GM21515 (cell line): Measurements from ENCODE around the gene TP53I11.

ENCODE experiments used
- ATAC-seq: cut with Tn5 transposase; IDR thresholded peaks from one replicate; pipeline ENCODE4 v1.9.1; 2021; ENCODE audit not compliant: unreplicated experiment

TP53I11 gene

DNA sequence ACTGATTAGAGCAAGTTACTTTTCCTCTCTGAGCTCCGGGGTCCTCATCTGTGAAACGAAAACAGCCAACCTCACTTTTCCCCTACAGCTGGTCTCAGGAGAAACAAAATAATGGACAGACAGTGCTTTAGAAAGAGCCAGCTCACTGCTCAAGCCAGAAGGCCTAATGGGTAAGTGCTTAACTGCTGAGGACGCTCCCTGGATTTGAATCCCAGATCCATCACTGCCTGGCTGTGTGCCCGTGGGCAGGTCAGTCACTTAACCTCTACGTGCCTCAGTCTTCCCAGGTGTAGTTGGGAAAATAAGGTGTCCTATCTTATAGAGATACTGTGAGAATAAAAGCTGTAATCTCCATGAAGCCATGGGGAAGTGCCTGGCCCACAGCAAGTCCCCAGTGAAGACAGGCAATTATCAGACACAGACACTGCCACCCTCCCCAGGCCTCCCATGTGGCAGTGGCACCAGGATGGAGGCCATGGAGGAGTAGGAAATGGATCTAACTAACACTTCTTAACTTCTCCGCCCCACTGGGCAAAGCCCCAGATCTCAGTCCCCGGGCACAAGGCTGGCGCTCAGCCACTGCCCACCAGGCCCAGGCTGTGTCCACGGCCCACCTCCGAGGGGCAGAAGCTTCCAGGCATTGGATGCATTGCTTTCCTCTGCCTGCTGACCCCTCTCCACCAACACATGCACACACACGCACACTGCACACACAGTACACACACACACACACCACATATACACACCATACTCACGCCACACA lies 9.2 kb downstream of the TP53I11 start:
- no peak for ATAC-seq

DNA sequence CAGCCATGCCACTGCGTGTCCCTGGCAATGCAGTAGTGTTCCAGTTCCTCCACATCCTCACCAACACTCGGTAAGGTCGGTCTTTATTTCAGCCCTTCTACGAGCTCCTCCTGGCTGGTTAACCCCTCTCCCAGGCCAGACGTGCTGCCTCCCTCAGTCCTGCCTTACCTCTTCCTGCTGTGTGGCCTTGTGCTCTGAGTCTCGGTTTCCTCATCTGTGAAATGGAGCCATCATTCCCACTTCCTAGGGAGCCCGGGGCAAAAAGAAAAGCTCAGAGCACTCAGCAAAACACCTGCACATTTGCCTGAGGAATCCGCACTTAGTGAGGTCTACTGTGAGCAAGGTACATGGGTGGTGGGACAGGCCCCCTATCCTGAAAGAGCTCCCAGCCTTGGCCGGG lies 9.8 kb downstream of the TP53I11 start:
- no peak for ATAC-seq

DNA sequence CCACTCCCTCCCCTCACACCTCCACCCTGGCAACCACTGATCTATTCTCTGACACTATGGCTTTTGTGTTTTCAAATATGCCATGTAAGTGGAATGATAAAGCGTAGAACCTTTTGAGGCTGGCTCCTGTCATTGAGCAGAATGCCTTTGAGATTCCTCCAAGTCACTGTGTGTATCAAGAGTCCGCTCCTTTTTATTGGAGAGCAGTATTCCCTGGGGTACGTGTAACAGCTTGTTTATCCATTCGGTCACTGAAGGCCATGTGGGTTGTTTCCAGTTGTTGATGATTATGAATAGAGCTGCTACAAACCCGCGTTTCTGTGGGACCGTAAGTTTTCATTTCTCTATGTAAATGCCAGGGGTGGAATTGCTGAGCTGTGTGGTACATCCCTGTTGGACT lies 10.3 kb downstream of the TP53I11 start:
- ATAC-seq, result no peak

DNA sequence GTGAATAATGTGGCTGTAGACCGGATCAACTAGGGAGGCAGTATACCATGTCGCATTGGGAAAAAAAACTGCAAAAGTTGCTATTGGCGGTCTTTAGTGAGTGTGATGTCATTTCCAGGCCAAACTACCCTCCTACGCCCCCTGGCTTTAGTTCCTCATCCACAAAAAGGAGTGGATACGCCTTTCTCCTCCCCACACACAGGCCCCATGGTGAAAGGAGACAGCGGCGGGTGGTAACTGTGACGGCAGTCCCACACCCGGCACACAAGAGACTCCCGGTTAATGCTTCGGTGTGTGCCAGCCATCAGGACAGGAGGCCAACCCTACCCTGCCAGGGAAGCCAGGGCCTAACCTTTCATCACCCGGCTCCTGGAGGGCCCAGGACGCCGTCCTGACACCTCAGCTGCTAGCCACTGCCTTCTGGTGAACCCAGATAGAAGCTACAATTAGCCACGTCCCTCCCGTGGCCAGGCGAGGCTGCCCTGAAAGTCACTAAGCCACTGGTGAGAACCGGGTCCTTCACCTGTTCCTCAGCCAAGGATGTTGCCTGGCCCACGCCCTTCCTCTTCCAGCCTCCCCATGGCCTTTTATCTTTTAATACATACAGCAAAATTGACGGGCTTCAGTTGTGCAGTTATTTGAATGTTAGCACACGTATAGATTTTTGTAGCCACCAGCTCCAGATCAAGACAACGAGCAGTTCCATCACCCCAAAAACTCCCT lies 10.8 kb downstream of the TP53I11 start:
- no peak for ATAC-seq

DNA sequence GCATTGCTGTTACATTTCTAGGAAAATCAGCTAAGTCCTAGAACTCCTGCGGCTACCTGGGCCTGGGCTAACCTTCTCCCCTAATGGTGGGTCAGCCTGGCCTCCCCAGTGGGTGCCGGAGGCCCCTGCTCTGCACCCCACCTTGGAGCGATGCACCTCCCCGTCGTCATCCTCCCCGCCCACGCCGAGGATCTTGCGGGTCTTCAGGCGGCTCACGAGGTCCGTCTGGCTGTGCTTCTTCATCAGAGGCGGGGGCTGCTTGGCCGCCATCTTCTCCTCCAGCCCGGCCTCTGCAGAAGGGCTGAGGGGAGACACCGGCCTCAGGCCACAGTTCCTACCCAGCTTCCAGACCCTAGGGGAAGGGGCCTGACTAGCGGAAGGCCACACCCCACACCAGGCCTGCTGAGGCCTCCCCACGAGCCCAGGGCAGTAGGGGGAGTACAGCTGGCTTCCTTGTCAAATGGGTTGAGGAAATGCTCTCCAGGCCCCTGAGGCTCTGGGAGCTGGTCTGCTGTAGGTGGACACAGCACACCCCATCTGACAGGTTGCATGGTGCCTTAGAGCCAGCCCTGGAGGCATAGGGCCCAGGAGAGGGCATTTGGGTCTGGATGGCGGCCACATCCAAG lies 12.5 kb downstream of the TP53I11 start:
- ATAC-seq, result no peak

DNA sequence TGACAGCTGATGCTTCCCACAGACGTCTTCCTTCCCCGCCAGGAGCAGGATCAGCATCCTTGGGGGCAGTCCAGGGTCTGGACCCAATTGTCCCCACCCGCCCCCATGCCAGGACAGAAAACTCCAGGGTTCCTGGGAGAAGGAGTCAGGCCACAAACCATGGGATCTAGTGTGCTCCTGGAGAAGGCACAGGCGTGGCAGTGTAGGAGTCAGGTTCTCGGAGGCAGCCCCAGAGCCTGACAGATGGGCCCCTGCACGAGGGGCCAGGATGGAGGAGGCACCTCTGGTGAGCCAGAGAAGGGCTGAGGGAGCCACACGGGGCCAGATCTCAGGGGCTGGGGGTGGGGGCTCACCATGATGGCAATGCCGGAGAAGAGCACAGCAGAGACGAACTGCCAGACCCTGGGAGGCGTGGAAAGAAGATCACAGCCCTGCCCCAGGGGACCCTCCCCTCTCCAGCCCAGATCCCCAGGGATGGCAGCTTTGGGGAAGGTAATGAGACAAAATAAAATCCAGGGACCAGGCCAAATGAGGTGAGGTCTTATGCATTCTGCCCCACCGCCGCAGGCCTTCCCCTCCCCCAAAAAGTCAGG lies 13.6 kb downstream of the TP53I11 start:
- ATAC-seq, result no peak

DNA sequence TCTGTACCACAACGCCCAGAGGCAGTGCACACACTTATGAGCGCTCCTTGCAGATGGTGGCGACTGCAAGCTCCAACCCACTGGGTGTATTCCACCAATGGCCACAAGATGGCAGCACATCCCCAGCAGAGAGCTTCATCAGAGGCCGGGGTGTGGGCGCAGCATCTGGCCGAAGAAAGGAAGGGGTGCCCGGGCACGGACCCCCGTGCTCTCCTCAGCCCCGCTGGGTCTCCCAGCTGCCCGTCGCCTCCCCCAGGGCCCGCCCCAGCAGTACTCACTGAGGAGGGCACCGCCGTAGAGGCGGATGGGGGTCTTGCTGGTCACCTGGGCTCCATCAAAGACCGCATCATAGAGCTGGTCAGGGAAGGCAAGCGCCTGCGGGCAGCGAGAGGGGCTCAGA lies 14.2 kb downstream of the TP53I11 start:
- ATAC-seq, result peak; percentile 59

DNA sequence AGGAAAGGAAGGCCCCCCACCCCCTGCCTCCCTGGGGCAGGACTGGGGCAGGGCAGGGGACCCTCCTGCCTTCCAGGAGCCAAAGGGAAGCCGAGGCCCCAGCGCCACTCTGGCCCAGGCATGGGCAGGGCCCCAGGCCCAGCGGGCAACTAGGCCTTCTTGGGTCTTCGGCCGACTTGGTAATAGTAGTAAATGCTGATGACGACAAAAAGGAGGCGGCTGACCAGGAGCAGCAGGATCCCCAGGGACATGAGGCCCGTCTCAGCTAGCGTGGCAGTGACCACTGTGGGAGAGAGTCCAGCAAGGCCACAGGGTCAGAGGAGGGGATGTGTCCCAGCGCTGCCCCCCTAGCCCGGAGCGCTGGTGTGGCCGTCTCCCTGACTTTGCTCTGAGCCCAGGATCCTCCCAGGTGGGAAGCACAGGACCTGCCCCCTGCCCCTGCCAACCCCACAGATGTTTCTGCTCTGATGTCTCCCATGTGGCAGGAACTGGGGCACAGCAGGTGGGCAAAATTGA lies 15.9 kb downstream of the TP53I11 start:
- ATAC-seq, result no peak

DNA sequence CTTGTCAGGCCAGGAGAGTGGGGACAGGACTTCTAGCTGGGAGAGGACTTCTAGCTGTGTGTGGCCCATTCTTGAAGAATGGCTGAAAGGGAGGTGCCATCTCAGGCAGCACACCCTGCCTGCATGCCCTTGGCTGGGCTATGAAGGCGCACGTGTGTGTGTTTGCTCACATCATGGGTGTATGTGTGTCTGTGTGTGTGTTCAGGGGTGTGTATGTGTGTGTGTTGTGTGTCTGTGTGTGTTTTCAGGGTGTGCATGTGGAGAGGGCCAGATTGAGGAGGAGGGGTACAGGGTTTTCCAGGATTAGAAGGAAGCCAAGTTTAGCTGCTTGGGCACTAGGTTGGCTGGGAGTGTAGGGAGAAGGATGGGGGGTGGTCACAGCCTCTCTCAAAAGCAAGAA lies 16.6 kb downstream of the TP53I11 start:
- no peak for ATAC-seq

DNA sequence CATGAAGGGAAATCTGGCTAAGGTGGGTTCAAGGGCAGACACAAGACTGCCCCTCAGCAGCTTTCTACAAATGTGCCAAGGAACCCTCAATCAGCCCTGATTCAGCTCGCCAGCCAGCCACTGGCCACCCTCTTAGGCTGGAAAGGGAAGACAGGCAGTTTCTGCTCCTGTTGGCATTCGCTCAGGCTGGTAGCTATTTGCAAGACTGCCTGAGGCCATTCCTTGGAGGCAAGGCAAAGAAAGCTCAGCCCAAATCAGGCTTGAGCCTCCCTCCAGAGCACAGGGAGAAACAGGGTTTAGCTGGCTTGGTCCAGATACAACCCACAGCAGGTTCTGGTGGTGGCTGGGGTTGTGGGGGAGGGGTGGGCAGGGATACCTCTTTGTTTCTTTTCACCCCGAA lies 19.2 kb downstream of the TP53I11 start:
- ATAC-seq, result no peak

DNA sequence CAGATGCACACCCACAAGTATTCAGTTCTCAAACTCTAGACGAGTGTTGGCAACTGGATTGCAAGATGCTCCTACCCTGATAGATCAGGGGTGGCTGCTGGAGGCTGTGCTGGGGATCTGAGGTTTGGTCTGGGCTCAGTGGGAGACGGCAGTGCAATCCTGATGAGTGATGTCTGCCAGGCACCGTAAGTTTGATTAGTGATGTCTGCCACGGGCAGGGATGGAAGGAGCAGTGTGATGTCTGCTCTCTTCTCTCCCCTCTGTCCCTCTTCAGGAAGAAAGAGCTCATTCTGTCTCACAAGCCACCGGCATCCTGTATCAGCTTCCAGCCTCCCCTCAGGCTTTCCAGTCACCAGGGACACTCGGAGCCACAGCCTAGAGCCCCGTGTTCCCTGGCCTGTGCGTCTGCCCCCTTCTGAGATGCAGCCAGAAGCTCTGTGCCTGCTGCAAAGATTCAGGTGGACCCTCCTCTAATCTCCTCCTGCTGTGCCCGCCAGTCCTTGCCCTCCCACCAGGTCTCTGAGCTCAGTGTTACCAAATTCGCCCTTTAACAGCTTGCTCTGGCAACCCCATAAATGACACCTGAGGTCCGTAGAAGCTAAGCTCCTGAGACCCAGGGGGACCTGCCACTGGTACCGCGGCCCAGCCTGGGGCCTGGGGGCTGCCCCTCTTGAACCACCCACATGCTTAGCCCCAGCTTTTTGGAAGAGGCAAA lies 19.9 kb downstream of the TP53I11 start:
- ATAC-seq, result no peak

DNA sequence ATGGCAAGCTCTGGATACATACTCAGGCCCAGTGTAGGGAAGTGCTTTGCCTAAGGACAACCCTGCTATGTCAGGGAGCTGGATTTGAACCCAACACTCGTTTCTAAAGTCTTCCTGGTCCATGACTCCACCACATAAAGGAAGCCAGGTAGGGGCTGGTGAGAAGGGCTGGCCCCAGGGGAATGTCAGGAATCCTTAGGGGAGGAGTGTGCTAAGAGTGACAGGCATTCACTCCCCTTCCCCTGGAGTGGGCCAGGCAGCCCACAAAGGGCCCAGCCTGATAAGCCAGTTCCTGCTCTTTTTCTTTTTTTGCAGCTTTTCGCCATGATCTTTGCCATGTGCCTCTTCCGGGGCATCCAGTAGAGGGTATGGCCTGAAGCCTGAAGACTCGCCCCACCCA lies 21.9 kb downstream of the TP53I11 start:
- no peak for ATAC-seq

DNA sequence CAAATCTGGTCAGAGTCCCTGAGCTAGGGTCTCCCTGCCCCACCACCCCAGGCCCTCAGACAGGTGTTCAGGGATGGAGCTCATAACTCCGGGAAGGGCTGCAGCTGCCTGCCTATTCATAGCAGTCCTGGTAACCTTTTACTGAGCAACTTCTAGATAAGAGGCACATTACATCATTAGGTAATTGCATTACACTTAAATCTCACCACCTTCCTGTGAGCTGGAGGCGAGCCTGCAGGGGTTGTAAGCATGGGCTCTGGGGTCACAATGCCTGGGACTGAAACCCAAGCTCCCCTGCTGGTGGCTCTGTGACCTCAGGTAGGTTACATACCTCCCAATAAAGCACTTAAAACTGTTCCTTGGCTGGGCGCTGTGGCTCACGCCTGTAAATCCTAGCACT lies 22.5 kb downstream of the TP53I11 start:
- no peak for ATAC-seq

DNA sequence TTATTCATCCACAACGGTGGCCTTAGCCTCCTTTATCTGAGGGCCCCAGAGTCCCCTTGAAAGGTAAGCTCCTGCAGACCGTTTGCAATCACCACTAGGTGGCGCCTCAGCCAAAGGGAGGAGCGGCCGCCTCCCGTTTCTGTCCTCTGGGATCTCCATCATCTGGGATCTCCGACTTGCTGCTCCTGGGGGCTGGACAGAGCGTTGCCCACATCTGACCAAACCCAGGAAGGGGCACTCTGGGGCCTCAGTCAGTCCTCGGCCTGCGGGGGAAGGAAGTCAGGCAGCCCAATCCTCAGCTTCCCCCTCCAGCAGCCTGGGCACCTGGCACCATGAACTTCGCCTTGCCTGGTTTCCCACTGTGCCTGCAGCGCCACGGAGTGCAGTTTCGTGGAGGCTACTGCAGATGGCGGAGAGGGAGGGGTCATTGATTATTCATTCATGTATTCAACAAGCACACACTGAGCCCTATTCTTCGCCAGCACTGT lies 23.5 kb downstream of the TP53I11 start:
- no peak for ATAC-seq

DNA sequence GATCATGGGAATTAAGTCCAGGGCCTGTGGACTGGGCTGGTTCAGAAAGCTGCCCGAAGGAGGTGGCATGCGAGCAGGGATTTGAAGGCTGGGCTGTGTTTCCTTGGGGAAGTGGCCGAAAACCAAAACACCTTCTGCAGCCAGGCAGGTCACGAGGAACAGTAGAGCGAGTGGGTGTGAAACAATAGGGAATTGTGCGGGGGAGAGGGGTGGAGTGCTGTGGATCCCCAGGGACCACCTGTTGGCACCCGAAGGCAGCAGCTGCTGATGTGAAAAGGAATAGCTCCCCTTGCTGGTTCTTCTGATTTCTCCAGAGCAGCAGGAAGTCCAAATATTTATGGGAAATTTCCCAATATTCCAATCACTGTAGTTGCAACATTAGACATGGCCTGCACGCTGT lies 24.6 kb downstream of the TP53I11 start:
- no peak for ATAC-seq

DNA sequence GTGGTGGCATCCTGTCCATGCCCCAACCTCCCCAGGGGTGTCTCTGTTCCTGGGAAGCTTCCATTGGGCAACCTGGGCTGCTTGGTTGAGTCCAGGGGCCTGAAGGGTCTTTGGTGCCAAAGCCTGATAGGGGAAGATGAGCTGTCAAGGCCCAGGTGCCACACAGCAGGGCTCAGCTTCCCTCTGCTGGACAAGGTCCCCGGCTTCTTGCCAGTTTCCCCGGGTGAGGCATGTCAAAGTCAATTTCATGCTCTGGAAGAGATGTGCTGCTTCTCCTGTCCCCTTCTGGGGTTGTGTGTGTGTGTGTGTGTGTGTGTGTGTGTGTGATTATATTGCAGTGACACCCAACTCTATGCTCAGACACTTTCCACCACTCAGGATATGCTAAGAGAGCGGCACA lies 26.9 kb downstream of the TP53I11 start:
- ATAC-seq, result no peak

DNA sequence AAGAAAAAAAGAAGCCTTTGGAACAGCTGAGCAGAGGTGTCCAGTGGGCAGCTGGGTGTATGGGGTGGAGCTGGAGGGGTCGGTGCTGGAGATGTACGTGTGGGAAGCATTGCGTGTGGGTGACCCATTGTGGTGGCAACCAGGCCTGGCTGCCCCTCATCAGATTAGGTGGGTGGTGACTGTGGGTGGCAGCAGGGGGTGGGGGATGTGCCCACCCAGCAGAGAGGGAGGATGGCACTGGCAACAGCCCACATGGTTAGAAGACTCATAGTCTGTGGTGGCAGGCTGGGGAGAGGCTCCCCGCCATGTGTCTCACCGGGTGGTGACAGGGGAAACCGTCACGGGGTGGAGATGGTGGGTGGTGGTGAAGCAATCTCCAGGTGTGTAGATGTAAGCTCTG lies 27.6 kb downstream of the TP53I11 start:
- ATAC-seq, result no peak

DNA sequence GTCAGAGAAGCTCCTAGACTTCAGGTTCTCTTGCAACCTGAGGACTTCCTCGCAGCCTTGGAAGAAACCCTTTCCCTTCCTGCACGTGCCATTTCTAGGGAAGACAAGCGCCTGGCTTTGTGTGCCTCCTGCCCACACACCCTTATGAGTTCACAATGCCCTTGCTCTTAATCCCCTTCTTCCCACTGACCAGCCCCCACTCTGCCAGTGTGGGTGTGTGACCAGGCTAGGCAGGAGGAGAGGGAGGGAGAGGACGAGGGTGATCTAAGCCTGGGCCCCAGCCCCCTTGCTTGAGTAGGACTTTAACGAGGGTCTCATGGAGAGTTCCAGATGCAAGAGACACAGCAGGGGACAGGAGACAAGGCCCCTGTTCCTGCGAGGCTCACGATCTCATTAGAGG lies 30.2 kb downstream of the TP53I11 start:
- ATAC-seq, result no peak

DNA sequence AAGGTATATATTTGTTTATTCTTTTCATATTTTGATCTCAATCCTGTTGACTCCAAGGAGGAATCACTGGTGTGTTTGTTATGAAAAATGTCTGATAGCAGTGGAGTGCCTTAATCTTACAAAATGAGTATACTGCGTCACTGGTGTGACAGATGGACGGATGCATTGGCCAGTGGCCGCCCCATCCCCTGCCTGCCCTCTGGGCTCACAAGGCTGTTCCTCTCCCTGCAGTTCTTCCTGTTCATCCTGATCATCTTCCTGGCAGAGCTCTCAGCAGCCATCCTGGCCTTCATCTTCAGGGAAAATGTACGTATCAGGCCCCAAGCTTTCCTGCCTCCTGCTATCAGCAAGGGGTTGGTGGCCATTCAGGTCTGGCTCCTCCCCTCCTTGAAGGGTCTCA lies 32.9 kb downstream of the TP53I11 start:
- ATAC-seq, result no peak

DNA sequence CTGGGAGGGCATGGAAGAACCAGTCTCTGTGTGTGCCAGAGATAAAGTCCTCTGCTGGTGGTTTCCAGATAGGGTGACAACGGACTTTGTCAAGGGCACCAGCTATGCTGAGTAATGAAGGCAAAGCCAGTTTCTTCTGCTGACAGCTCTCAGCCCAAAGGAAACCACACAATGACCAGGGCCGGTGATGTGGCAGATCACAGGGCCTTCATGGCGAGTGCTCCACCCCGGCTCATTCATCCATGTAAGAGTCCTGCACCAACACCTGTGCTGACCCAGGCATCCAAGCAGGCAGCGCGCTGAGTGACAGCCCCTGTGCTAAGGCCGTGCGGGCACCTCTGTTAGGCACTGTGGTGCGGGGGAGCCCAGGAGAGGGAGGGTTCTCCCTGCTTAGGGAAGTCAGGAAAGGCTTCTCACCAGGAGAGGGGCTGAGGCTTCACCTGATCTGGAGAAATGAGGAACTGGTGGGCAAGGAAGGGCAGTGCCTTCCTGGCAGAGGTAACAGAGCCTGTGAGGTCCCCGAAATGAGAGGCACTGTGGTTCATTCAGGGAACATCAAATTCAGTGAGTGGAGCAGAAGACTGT lies 33.8 kb downstream of the TP53I11 start:
- no peak for ATAC-seq
